Ecto neural progenitor cell (in vitro differentiated cells): Measurements from ENCODE around the gene ZNF664.
A peak's percentile ranks its signal among the peaks of the same experiment; 100 is the strongest.

Experiments
- DNase-seq: peaks from one replicate; pipeline ENCODE4 v3.0.0-alpha.2; 2018; ENCODE audit warnings: low spot score

Gene ZNF664

DNA sequence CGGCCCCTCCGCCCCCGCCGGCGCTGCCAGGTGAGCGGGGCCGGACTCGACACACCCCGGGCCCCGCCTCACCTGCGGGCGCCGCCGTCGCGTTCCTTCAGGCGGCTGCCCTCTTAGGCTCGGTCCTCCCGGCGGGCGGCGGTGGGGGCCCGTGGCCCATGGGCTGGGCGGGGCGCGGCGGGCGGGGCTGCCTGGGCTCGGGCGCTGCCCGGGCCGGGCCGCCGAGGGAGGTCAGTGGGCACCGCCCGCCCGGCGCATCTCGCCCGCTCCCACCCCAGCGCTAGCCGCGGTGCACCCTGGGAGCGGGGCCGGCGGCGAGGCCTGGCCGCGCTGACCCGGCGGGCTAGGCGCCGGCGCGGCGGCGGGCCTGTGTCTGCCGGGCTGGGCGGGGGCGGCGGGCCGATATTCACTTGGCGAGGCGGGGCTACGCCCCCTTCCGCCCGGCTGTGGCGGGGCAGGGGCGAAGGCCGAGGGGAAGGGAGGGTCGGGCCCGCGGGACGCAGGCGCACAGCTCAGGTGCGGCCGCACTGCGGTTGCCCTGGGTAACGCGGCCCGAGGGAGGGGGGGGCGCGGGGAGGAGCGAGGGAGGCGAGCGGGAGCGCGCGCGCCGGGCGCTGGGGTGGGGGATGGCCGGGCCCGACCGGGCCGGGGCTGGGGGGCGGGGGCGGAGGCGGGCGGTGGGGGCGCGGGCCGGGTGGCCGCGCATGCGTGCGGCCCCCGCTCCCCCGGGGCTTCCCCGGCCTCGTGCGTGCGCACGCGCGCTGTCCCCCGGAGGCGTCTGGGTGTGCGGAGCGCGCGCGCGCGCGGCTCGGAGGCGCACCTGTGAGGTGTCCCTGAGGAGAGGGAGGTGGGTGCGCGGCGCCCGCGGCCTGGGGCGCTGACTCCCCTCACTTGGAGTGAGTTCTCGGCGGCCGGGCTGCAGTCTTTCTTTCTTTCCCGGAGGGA, at the start of gene ZNF664, which contains the start of gene CCDC92:
TSS of gene ZNF664 (plus strand) at position 759 of the 945 bp plus-strand sequence. CDS start 38,930 bp downstream, outside the sequence.
TSS of gene CCDC92 (minus strand) at position 375 of the 945 bp plus-strand sequence. CDS start 28,526 bp downstream, outside the sequence.
- DNase-seq: peak; percentile 100

- no peak for DNase-seq
These were observed 49.1 kb upstream of the ZNF664 start for GRCh38 chr12:123923927-123924326.

DNA sequence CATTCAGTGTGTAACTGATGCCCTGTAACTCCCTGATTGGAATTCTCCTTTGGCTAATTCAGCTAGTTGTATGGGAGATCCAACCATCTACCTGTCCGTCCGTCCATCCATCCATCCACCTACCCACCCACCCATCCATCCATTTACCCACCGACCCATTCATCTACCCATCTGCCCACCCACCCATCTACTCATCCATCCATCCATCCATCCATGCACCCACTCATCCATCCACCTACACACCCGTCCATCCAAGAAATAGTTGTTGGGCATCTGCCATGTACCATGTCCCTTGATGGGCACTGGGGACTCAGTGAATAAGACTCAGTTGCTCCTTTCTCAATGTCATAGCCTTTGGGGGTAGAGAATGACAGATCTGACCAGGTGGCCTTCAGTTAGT, 48.5 kb upstream of the ZNF664 start:
- DNase-seq: no peak

DNA sequence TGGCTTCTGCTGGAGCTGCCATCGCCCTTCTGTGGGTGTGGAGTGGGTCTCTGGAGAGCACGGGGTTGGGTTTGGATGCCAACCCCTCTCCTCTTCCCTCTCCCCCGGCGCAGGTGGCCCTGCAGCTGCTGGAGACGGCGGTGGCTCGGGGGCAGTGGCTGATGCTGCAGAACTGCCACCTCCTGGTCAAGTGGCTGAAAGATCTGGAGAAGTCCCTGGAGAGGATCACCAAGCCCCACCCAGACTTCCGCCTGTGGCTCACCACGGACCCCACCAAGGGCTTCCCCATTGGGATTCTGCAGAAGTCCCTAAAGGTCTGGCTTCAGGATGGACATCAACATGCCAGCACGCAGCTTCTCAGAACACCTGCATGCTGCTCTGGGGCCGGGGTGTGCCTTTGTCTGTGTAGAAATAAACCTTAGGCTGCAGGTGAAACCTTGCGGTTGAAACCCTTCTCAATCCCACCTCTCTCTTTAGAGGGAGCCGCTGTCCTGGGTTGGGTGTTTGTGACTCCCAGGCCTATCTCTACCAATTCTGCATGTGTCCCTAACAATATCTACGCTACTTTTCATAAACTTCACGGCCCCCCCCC, 44.6 kb upstream of the ZNF664 start:
- DNase-seq: no peak

GRCh38 chr12:123928897-123929296, 44.1 kb upstream of the ZNF664 start:
- no peak for DNase-seq

GRCh38 chr12:123929946-123930583, 43.0 kb upstream of the ZNF664 start:
- no peak for DNase-seq

DNA sequence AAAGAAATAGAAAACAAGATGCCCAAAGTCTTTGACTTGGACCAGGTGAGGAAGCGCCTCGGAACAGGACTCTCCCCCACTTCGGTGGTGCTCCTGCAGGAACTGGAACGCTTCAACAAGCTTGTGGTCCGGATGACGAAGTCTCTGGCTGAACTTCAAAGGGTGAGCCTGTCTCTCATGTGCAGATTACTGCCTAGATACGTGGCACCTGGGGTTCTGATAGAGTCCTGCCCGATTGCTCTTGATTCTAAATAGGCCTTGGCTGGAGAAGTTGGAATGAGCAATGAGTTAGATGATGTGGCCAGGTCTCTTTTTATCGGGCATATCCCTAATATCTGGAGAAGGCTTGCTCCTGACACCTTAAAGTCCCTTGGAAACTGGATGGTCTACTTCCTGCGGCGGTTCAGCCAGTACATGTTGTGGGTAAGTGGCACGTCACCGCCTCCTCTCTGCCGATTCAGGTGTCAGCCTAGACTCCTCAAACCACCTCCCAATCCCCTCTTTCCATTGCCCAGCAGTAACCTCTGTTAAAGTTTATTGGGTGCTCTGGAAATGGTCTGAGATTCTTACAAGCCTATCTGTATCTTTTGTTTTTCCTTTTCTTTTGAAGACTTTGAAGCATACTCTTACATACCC, 41.2 kb upstream of the ZNF664 start:
- DNase-seq: no peak

- no peak for DNase-seq
These were observed 39.8 kb upstream of the ZNF664 start for GRCh38 chr12:123933214-123933613.

- DNase-seq: no peak
These were observed 38.9 kb upstream of the ZNF664 start for GRCh38 chr12:123934016-123934620.

DNA sequence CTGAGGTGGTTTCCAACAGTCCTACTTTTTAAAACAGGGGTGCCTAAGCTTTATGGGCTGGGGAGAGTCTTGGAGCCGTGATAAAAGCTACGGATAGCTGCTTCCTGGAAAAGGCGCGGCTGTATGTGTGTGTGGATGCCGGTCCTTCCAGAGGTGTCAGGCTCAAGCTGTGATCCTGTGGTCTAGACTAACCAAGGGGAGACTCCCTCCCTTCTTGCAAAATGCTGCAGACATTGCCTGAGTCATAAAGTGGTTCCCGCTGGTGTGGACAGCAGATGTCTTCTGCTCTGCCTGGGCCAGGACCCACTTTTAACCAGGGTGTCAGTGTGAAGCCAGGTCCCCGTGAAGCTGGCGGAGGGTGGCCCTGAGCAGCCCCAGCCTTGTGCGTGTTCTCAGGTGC, 38.2 kb upstream of the ZNF664 start:
- DNase-seq: no peak

DNA sequence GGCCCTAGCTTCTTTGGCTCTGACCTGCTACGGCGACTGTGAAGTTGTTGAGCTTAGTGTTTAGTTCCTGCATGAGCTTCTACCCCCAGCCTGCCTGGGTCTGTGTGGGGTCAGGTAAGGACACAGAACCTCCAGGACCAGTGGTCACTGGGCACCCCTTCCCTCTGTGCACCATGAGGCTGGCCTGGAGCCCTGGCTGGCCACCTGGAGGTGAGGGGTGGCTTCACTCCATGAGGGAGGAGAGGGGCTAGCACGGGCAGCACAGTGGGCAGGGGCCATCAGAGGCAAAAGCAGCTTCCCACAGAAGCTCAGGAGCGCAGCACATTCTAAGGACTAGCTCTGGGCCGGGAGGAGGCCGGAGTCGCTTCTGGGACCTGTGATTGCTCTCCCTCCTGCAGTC, 37.1 kb upstream of the ZNF664 start:
- DNase-seq: no peak

- DNase-seq: no peak
These were observed 36.5 kb upstream of the ZNF664 start for GRCh38 chr12:123936471-123936870.

DNA sequence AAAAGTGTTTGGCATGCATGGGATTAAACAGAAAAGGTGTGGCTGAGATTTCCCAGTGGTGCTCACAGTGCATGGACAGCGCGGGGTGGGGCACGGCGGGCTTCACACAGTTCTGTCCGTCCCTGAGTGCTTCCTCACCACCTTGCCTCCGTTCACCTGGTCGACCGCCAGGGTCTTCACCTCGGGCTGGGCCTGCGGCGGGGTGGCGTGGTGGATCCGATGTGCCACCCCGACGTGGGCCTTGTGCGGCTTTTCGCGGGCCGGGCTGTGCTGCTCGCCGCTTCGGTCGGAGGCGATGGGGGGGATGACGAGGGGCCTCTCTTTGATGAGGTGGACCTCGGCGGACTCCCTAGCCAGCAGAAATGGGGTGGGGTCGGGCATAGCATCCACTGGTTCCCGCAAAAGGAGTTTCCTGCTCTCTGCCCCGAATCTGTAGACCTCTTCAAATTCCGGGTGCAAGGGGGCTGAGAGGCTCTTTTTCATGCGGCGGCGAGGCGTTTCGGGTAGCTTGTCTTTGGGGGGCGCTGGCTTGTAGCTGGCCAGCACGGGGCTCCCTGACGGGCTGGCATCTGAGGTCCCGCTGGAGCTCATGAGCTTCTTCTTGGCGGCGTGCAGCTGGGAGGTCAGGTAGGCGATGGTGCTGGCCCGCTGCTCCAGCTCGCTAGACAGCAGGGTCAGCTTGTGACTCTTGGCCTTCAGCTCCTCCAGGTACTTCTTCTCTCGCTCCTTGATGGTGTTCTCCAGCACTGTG, 35.9 kb upstream of the ZNF664 start:
- DNase-seq: no peak

DNA sequence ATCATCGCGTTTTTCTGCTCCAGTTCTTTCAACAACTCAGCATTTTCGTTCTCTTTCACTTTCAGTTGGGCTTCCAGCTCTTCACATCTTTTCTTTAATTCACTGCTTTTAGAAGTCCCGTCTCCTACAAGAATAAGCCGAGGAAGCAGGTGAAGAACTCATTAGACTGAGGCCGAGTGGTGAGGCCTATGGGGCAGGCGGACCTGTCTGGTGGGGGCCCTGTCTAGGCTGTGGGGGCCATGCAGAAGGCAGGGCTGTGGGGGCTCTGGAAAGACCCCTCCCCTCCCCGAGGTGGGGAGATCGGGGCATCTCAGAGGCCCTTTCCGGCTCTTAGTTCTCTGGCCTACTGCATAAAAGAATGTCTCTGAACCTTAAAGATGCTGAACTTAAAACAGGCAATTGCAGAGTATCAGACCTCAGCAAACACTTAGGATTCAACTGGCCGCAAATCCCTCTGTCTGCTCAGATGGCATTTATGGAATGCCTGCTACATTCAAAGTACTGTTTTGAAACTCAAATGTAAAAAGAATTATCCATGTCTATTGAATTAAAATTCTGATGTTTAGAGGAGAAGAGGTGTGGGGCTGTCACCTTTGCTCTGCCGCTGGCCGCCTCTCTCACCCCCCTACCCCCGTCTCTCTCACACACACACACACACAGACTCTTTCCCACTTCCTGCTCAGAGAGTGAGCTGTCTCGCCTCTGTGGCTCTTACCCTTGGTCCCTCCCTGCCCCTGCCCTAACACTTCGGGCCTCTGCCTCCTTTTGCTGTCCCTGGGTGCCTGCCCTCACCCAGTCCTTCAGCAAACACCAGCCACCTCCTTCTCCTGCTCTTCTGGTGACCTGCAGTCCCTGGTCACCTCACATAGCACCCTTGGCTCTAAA, 35.1 kb upstream of the ZNF664 start:
- DNase-seq: no peak

- DNase-seq: no peak
These were observed 34.1 kb upstream of the ZNF664 start for GRCh38 chr12:123938679-123939480.

GRCh38 chr12:123939716-123940626, 33.0 kb upstream of the ZNF664 start:
- no peak for DNase-seq

DNA sequence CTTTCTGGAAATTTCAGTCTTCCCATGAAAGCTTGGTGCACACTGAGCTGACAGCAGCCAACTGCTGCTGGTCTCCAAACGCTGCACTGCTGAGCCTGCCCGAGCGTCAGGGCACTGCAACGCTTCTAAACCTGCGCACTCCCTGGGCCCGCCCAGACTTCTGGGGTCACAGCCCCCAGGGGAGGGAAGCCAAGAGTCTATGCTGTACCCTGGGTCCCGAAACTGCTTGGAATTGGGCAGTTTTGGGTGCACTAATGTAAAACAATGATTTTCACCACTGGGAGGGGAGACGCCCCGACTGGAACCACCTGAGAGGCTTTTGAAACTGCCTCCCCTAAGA, 32.4 kb upstream of the ZNF664 start:
- DNase-seq: no peak

DNA sequence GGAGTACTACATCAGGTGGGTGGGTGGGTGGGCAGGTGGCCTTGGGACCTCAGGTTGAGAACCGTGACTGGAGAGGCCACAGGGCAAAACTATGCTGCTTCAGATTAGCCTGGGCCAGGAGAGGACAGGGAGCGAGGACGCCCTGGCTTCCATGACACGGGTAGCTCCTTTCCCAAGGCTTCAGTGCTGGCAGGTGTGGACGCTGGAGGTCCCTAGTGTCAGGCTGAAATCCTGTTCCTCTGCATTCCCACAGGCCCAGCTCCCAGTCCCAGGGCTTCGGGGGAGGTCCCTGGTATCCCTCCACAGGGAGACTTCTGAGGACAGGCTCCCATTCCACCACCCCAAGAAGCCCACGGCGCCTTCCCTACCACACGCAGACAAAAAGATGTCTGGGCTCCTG, 32.0 kb upstream of the ZNF664 start:
- DNase-seq: no peak
